Measurements from ENCODE around the gene PRR23E.

The PRR23E gene

DNA sequence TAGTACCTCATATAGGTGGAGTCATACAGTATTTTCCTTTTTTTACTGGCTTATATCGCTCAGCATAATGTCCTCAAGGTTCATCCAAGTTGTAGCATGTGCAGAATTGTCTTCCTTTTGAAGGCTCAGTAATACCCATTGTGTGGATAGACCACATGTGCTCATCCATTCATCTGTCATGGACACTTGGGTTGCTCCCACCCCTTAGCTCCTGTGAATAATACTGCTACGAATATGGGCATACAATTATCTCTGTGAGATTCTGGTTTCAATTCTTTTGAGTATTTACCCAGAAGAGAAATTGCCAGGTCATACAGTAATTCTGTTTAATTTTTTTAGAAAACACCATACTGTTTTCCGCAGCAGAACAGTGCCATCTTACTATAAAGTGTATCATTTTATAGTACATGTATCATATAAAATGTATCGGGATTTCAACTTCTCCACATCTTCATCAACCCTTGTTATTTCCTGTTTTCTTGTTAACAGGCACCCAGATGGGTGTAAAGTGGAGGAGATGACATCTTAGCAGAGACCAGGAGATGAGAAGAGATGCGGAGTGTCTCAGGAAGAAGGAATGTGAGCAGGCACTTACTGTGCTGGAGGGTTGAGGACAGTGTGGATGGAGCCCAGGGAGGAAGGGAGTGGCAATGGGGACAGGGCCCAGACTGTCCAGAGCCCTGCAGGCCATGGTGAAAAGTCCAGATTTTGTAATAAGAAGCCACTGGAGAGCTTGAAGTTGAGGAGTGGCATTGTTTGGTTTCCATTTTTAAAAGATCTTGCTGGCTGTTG is 27.0 kb upstream of the PRR23E start:
- DNase-seq = no peak

DNA sequence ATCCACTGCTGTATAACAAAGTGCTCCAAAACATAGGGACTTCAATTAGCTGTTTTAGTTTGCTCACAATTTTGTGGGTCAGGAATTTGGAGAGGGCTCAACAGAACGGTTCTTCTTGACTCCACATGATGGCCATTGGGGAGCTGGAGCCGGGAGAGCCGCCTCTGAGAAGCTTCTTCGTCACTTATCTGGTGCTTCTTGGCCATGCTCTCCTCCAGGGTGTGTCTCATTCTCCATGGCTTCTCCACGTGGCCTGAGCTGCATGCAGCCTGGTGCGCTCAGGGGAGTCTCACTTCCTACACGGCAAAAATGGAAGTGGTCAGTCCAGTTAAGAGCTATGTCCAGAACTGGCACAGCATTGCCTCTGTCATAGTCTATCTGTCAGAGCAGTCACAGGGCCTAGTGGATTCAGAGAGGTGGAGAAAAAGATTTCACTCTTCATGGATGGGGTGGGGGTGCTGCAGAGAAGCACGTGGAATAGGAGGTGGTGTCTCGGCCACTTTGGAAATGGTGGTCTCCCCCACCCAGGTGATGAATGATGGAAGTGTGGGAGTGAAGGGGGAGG is 26.3 kb upstream of the PRR23E start:
- DNase-seq = no peak

DNA sequence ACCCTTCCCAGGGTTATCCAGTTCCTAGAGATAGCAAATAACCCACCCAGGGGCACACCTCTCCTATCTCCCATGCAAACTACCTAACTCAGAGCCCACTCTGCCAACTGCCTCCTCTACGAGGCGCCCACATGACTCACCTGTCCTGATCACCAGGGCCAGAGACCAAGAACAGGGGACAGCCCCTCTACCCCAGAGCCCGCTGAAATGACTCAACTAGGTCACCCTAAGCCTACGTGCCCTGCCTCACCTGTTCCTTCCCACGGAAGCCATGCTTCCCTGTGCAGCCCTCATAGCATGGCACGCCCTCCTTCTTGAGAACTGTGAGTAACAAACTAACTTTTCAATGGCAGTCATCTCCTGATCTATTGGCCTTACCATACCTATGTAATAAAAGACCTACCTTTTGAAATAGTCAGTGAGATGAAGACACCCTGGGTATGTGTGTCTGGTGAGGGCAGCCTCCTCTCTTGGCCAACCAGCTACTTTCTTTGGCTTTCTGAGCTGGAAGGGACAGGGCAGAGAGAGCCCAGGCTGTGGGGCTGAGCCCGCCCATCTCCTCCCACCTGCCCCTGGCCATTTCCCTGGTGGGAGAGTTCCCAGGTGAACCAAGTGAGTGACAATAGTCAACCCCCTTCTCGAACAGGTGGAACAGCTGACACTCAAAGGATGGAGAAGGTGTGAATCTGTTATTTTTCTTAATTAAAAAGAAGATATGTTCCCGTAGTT is 25.5 kb upstream of the PRR23E start:
- DNase-seq = no peak

DNA sequence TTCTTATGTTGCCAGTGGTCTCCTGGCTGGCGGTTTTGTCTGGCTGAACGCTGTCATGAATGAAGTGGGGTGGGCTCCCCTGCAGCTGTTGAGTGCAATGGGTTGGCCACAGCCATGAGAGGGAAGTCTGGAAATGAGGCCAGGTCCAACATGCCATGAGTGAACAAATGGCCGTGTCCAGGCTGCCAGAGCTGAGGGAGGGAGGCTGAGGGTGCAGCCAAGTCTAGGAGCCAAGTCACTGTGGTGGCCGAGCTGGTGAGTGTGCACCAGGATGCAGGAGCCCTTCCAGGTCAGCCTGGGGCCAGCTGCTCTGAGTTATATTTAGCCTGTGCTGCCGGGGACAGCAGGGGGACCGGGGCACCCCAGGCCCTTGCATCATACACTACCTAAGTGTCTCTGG is 24.7 kb upstream of the PRR23E start:
- no peak for DNase-seq

DNA sequence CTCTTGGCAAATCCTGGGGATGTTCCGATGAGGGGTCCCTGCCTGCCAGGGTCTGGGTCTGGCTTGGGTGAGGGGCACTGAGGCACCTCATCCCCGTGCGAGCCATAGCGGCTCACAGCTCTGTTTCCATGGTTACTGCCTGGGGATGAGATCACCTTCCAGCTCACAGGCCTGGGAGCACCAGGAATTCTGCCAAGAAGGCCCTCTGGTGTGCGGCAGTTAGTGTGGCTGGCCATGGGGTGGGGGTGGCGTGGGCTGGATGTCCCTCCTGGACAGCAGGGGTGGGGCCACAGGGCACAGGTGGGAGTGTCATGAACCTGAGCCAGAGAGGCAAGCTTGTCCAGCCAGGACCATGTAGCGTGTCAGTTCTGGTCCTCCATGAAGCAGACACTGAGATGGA is 22.1 kb upstream of the PRR23E start:
- no peak for DNase-seq

DNA sequence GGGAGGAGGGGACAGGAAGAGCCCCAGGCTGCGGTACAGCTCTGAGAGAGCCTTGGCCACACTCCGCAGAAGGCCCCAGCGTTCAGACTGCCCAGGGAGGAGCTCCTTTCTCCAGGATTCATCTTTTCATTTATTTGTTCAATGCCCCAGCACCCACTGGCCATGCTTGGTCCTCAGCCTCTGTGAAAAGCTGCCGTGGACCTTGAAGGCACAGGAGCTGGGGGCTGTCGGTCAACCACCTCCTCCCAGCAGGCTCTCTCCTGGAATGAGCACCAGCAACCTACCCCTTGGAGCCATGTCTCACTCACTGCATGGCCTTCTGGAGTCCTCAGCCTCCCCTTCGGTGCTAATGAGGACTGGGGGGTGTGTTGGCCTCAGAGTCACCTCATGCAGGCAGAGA is 21.6 kb upstream of the PRR23E start:
- no peak for DNase-seq

DNA sequence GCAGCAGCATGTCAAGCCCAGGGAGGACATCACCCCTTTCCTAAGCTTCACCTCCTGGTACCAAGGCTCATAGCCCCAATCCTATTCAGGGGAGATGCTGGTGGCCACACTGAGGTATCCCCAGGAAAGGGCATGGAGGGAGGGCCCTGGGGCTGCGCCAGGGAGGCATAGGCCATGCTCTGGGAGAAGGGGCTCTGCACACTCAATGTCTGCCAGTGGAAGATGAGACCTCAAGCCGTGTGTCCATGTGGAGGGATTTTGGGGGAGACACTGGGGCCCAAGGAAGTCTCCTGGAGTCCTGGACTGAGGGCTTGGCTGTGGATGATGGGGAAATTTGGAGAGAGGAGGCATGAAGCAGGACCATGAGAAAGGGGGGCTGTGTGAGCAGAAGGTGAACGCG is 21.2 kb upstream of the PRR23E start:
- no peak for DNase-seq

DNA sequence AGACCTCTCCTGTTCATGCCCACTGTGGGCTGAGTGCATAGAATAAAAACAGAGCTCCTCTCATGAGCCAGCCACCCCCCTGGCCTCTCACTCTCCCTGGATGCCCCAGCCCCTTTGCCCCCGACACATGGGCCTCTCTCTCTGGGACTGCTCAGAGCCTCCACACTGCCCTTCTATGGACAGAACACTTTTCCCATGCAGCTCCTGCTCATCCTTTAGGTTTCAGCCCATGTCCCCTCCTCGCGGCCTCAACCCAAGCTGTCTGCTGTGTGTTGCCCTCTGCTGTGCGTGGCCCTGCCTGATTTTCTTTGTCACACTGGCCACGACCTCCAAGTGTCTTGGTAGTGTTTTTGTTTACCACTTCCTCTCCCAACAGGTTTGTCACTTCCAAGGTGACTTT is 20.7 kb upstream of the PRR23E start:
- DNase-seq = no peak

DNA sequence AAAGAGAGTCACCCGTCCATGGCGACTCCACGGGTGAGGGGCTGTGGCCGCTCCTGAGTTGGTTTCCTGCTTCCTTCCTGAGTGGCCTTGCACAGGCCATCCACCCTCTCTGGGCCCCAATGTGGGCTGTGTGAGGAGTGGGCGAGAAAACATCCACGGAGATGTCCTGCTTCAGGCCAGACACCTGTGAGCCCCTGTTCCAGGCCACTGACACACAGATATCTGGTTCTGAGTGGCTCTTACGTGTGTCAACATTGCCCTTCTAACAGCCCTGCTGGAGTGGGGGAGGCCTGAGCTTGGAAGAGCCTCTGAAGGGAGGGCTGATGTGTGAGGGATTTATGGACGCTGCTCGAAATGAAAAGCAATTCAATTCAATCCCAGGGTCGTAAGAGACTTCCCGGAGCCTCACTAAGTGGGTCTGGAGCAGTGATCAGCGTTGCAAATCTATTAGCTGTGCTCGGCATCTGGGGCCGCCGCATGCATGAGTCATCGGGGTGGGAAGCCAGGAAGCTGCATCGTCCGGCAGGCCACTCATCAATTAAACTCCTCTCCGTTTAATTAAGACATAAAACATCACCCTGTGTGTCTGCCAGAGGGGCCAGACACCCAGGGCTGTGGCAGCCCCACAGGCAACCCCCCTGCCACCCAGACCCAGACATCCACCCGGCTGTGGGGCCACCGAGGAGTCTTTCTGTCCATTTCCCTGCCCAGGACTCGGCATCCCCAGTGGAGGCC is 20.0 kb upstream of the PRR23E start:
- no peak for DNase-seq

DNA sequence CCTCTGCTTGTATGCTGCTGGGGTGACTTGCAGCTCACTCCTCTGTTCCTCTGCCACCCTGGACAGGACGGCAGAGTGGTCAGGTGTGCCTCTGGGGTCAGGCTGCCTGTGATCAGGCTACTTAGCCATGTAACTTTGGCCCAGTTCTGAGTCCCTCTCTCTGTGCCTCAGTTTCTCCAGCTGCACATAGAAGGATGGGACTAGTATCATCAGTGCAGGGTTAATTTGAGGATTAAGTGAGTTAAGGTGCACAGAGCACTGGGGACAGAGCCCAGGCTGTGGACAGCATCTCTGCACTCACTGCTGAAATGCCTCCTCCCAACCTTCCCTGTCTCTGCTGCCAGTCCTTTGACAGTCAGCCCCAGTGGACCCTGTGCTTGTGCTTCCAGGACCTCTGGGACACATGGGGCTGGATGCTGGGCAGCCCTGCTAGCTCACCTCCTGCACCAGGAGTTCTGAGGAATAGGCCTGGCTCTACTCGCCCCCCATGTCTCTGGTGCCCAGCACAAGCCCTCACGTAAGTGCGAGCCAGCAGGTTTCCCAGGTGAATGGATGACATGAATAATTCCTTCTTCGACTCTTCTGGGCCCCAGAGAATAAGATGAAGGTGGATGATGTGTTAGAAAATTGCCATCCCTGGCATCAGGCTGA is 19.3 kb upstream of the PRR23E start:
- no peak for DNase-seq

DNA sequence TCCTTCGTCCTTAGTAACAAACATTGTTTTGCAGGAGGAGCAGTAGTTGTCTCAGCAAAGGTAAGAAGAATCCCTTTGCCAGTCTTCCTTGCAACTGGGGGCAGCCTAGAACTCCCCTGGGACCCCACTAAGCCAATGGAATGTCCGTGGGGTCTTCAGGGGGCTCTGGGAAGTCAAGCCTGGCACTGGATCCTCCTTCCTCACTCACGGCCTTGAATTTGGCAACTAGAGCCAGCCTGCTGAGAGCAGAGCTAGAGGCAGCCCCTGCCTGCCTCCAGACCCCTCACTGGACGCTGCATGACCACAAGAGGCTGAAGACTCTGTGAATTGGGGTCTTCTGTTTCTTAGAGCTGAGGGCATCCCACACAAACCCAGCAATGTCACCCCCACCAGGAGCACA is 18.6 kb upstream of the PRR23E start:
- no peak for DNase-seq

DNA sequence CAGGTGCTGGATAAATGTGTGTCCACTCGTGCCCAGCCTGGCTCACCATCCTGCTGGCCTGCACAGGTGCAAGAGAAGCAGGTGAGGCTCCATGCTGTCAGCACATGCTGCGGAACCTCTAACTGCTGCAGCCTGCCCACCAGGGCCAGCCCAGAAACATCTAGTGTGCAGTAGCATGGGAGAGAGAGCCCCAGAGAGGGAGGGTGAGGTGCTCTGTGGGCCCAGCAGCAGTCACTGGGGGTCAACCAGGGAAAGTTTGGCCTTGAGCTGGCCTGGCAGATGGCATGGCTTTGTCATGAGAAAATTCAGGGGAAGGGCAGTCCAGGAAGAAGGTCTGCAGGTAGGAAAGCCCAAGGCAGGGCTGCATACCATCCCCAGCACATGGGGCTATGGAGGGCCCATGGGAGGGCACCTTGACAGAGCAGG is 18.2 kb upstream of the PRR23E start:
- DNase-seq = no peak

DNA sequence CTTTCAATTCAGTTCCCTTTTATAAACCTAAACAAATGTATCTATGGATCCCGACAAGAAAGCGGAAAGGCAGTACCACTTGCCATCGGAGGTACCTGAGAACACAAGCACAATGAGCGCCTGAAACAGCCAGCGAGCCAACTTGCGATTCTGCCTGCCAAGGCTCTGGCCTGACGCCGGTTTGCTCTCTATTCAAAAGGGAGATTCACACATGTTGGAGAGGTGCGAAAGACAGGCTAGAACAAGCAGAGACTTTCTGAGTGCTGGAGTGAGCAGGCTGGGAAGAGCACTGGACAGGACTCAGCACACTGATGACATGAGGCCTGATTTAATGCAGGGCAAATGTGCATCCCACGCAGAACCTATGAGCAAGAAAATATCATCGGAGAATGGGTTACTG is 17.7 kb upstream of the PRR23E start:
- no peak for DNase-seq

DNA sequence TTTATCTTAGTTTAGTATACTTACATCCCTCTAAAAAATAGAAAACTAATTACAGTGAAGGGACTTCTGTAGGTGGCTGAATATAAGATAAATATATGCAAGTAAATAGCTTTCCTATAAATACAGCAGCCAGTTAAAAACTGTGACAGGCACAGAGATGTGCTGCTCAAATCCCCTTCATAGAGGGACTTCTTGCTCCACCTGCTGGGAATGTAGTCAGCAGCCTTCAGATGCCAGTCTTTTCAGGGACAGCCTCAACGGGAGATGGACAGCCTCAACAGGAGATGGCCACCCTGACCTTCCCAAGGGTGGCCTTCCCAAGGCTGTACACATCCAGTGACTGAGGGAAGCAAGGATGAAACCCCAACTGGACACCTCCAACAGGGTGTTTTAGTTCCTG is 15.7 kb upstream of the PRR23E start:
- no peak for DNase-seq

DNA sequence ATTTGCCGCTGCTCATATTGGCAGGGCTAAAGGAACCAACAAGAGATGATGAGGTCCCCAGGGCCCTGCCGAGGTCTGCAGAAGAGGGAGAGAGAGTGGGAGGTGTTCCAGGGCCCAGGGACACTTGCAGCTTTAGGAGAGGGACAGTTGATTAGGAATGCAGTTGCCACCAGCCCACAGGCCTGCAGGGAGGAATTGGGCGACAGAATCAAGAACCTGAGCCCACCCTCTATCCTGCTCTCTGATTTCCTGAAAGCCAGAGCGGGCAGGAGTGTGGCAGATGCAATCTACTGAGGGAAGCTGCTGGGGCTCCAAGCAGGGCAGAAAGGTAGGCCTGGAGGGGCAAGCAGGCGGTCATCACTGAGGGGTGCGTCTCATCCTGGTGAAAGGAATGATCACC is 12.1 kb upstream of the PRR23E start:
- no peak for DNase-seq

DNA sequence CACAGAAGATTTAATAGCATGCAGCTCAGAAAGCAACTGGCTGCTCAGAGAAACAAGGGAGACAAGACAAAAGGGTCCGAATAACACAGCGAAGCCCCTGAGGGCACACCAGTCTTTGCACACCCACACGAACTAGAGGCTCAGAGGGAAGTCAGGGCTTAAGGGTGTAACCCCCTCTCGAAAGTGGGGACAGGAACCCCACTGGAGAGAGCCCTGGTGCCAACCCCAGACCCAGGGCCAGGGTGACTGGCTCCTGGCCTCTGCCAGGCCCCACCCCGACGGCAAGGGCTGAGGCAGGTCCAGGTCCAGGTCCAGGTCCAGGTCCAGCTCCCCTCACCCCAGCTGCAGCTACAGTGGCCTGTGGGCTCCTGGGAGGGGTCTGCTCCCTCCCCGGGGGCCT is 10.5 kb upstream of the PRR23E start:
- DNase-seq = no peak

DNA sequence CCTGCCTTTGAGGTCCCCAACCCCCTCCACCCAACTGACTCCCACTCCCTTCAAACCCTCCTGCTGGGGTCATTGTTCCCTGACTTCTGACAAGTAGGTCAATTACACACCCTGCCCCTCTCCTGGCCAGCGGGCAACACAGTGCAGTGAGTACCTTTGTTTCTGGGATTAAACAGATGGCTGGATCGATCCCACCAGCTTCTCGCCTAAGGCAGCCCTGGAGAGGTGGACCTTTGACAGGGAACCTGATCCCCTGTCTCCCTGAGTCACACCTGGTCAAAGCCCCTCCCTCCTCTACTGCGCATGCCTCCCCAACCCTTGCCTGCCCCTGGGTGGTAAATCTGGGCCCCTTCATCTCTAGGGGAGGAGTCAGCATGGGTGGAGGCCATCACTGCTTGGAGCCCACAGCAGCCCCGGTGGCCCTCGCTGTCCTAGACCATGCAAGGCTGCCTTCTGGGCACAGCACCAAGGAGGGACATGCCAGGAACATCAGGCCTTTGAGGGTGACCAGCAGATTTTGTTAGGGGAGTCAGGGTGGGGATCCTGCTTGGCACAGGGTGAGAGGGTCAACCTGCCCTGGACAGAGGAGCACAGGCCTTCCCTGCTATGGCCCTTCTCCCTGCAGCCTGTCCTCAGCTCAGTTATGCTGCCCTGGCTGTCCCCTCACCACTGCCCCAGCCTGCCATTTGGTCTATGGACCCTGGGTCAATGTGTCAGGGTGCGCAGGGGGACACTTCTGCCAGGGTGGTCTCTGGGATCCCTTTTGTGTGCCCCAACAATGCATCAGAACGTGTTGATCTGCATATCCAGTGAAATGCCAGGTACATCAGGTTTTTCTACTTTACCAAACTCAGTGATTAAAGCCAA is 9.8 kb upstream of the PRR23E start:
- no peak for DNase-seq

DNA sequence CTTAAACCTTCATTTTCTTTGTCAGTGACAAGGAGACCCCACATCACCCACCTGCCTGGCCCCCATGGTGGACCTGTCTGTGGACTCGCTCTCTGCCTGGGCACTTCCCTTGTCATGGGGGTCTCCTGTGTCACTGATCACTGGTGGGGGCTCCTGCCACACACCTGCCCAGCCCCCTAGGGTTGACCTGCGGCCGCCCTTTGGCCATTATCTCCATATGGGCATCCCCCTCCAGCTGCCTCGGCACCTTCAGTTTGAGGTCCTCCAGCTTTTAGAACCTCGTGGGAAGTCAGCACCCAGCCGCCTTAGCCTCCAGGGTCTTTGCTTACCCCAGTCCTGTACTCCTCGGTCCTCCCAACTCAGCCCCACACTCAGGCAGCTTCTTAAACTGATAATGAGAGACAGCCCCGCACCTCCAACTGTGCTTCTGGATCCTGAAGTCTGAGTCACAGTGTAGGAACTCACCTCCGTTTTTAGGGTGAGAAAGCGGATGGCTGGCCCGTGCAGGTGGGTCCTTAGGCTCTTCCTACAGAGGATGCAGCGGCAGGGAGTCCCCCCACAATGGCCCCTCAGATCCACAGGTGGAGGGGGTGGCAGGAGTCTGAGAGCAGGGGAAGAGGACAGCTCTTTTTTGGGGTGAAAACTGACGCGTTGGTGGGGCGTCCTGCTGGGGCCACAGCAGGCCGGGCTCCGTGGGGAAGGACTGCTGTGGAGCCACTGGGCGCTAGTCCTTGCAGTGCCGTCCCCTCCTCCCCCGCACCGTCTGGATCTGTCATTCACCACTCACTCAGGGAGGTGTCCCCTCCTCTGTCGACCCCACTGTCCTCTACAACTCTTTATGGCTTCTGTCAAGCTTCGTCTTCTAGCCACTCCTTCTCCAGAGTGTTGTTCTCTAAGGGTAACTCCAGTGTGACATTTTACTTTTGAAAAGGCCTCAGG is 8.7 kb upstream of the PRR23E start:
- DNase-seq = no peak

DNA sequence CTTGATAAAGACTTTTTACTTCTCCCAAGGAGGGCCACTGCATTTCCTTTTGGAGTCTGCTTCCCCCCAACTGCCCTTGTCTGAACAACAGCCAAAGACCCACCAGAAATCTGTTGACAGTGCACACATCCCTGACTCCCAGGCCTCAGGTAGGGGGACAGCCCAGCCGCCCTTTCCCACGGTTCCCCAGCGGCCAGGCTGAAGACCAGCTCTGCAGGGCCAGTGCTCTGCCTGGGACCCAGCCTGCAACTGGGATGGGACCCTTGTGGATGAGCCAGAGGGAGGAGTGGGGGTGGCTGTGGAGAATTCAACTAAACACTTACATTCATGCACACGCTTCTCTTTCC is 8.1 kb upstream of the PRR23E start:
- no peak for DNase-seq

DNA sequence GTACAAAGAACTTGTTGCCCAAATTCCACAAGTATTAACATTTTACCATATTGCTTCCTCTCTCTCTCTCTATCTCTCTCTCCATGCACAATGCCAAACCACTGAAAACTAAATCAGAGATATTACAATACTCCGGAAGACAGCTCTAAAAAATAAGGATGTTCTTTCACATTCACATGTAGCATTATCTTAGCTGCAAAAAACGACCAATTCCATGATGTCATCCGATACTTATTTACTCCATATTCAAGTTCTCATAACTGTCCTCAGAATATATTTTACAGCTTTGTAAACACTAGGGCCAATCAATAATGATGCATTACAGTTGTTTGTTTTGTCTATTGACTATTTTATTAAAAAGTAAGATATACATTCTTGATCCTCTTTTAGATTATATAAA is 7.7 kb upstream of the PRR23E start:
- DNase-seq = no peak

Data from CD4-positive, alpha-beta T cell treated with Interferon alpha-2 for 1 hour (primary cell).